WTC11 (cell line): ENCODE results near the gene DLG5.
"Not testable (repeated sequence)": the region's sequence is repeated elsewhere in the genome, so short reads cannot be mapped to it uniquely, and the experiment has no call there.

ENCODE experiments used
- ELF4 ChIP-seq: sonication (generic); formaldehyde crosslinking; IDR thresholded peaks from 2 replicates; pipeline ENCODE4 v1.8.1; 2022; ENCODE audit warnings: low read depth, mild to moderate bottlenecking, moderate library complexity, missing genetic modification reagents
- FOXJ3 ChIP-seq: sonication (generic); formaldehyde crosslinking; IDR thresholded peaks from 2 replicates; pipeline ENCODE4 v1.9.0; 2021; ENCODE audit warnings: missing genetic modification reagents, mild to moderate bottlenecking, borderline replicate concordance
- KAT7 ChIP-seq: sonication (generic); formaldehyde crosslinking; IDR thresholded peaks from 2 replicates; pipeline ENCODE4 v1.8.1; 2023; ENCODE audit warnings: missing genetic modification reagents, mild to moderate bottlenecking, borderline replicate concordance
- OVOL2 ChIP-seq: fragments of 250-450 bp; sonication (Bioruptor Pico); IDR thresholded peaks from 2 replicates; pipeline ENCODE4 v1.9.0; 2021; ENCODE audit warnings: mild to moderate bottlenecking, borderline replicate concordance
- SP1 ChIP-seq: sonication (generic); formaldehyde crosslinking; conservative IDR thresholded peaks from 2 replicates; pipeline ENCODE4 v1.8.1; 2022; ENCODE audit warnings: missing genetic modification reagents
- ZNF232 ChIP-seq: sonication (generic); formaldehyde crosslinking; IDR thresholded peaks from 2 replicates; pipeline ENCODE4 v1.8.0; 2022; ENCODE audit warnings: mild to moderate bottlenecking, missing genetic modification reagents
- TF ChIP-seq, protein P1 (sequence below): fragments of 200-600 bp; IDR thresholded peaks from 2 replicates; pipeline ENCODE4 v1.8.0; 2022; ENCODE audit warnings: antibody characterized with exemption
- TF ChIP-seq, protein P2 (sequence below): sonication (generic); formaldehyde crosslinking; IDR thresholded peaks from 2 replicates; pipeline ENCODE4 v1.8.0; 2022; ENCODE audit warnings: mild to moderate bottlenecking, missing genetic modification reagents
- TF ChIP-seq, protein P3 (sequence below): sonication (generic); formaldehyde crosslinking; IDR thresholded peaks from 2 replicates; pipeline ENCODE4 v1.8.0; 2023; ENCODE audit warnings: missing genetic modification reagents

DNA sequence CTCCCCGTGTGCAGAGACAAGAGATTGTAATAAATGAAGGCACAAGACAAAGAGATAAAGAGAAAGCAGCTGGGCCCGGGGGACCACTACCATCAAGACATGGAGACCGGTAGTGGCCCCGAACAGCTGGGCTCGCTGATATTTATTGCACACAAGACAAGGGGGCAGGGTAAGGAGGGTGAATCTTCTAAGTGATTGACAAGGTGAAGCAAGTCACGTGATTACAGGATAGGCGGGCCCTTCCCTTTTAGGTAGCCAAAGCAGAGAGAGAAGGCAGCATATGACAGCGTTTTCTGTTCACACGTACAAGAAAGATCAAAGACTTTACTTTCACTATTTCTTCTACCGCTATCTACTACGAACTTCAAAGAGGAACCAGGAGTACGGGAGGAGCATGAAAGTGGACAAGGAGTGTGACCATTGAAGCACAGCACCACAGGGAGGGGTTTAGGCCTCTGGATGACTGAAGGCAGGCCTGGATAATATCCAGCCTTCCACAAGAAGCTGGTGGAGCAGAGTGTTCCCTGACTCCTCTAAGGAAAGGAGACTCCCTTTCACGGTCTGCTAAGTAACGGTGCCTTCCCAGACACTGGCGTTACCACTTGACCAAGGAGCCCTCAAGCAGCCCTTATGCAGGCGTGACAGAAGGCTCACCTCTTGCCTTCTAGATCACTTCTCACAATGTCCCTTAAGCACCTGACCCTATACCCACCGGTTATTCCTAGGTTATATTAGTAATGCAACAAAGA, 153.5 kb downstream of the DLG5 start:
- TF ChIP-seq, protein P1, sequence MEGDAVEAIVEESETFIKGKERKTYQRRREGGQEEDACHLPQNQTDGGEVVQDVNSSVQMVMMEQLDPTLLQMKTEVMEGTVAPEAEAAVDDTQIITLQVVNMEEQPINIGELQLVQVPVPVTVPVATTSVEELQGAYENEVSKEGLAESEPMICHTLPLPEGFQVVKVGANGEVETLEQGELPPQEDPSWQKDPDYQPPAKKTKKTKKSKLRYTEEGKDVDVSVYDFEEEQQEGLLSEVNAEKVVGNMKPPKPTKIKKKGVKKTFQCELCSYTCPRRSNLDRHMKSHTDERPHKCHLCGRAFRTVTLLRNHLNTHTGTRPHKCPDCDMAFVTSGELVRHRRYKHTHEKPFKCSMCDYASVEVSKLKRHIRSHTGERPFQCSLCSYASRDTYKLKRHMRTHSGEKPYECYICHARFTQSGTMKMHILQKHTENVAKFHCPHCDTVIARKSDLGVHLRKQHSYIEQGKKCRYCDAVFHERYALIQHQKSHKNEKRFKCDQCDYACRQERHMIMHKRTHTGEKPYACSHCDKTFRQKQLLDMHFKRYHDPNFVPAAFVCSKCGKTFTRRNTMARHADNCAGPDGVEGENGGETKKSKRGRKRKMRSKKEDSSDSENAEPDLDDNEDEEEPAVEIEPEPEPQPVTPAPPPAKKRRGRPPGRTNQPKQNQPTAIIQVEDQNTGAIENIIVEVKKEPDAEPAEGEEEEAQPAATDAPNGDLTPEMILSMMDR, result not testable (repeated sequence)
- TF ChIP-seq, protein P2, sequence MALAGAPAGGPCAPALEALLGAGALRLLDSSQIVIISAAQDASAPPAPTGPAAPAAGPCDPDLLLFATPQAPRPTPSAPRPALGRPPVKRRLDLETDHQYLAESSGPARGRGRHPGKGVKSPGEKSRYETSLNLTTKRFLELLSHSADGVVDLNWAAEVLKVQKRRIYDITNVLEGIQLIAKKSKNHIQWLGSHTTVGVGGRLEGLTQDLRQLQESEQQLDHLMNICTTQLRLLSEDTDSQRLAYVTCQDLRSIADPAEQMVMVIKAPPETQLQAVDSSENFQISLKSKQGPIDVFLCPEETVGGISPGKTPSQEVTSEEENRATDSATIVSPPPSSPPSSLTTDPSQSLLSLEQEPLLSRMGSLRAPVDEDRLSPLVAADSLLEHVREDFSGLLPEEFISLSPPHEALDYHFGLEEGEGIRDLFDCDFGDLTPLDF (CRISPR knock-in tag), result not testable (repeated sequence)
- TF ChIP-seq KAT7 (CRISPR knock-in tag); ZNF232 (CRISPR knock-in tag); FOXJ3 (CRISPR knock-in tag); SP1 (CRISPR knock-in tag); OVOL2; ELF4: not testable (repeated sequence)
- TF ChIP-seq, protein P3, sequence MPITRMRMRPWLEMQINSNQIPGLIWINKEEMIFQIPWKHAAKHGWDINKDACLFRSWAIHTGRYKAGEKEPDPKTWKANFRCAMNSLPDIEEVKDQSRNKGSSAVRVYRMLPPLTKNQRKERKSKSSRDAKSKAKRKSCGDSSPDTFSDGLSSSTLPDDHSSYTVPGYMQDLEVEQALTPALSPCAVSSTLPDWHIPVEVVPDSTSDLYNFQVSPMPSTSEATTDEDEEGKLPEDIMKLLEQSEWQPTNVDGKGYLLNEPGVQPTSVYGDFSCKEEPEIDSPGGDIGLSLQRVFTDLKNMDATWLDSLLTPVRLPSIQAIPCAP, result not testable (repeated sequence)
